ENCODE results near the gene DPH3.

DNA sequence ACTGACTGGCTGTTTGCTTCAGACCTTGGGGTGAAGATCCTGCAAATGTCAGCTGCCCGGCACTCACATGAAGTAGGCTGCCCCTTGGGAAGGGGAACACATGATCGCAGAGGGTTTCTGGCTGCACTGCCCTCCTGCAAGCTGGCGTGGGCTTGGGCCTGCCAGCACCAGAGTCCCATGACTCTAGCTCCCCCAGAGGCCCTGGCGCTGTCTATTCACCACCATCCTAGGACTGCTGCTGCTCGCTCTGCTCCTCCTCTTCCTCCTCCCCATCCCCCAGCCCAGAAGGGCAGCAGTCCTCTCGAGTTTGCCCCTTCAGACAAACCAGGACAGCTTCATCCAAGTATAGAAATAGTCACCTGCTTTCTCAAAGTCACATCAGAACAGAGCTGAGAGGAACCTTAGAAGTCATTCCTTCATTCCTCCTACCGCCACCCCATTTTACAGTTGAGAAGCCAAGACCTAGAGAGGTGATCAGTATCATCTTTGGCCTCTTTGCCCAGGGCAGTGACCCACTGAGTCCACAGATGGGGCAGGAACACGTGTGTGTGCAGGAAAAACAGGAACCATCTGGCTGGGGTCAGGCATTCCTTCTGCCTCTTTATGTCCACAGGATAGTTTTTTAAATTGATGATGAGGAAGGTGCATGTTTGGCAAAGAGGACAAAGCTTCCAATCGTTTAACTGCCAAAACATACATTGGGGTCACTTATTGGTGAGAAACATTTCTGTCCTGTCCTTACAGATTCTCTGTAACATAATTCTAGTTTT is 13.2 kb downstream of the DPH3 start:
- TF ChIP-seq, protein P1, sequence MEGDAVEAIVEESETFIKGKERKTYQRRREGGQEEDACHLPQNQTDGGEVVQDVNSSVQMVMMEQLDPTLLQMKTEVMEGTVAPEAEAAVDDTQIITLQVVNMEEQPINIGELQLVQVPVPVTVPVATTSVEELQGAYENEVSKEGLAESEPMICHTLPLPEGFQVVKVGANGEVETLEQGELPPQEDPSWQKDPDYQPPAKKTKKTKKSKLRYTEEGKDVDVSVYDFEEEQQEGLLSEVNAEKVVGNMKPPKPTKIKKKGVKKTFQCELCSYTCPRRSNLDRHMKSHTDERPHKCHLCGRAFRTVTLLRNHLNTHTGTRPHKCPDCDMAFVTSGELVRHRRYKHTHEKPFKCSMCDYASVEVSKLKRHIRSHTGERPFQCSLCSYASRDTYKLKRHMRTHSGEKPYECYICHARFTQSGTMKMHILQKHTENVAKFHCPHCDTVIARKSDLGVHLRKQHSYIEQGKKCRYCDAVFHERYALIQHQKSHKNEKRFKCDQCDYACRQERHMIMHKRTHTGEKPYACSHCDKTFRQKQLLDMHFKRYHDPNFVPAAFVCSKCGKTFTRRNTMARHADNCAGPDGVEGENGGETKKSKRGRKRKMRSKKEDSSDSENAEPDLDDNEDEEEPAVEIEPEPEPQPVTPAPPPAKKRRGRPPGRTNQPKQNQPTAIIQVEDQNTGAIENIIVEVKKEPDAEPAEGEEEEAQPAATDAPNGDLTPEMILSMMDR (optimal IDR thresholded peaks at IDR 0.05 in 1 of 3, IDR thresholded peaks at IDR 0.05 in 1 of 3, conservative IDR thresholded peaks at IDR 0.05 in 1 of 3; ENCODE audit: extremely low read depth in 1 of 3, insufficient read depth in 2 of 3, low read length in 3 of 3) = no peak
- no peak for TF ChIP-seq EZH2 (IDR thresholded peaks at IDR 0.05; ENCODE audit: low read length)
